ENCODE results near the gene TP53I11.

Gene TP53I11

GRCh38 chr11:44912270-44912987, 38.3 kb downstream of the TP53I11 start:
- TF ChIP-seq CTCF (conservative IDR thresholded peaks at IDR 0.05) = no peak
- H3K27ac ChIP-seq = no peak overlapping the region

GRCh38 chr11:44911029-44911814, 39.5 kb downstream of the TP53I11 start:
- peak; percentile 78 for TF ChIP-seq CTCF (conservative IDR thresholded peaks at IDR 0.05)
- H3K27ac ChIP-seq = peak overlapping the region; percentile 9; the same call in 1 of the 2 replicates

GRCh38 chr11:44910591-44910990, 40.1 kb downstream of the TP53I11 start:
- no peak for TF ChIP-seq CTCF (conservative IDR thresholded peaks at IDR 0.05)

GRCh38 chr11:44909557-44909956, 41.1 kb downstream of the TP53I11 start:
- no peak for TF ChIP-seq CTCF (conservative IDR thresholded peaks at IDR 0.05)
- no peak overlapping the region for H3K27ac ChIP-seq

More at GRCh38 chr11:44910591-44910990, 40.1 kb downstream of the TP53I11 start:
- H3K27ac ChIP-seq = no peak overlapping the region

GRCh38 chr11:44906649-44907048, 44.0 kb downstream of the TP53I11 start:
- TF ChIP-seq CTCF (conservative IDR thresholded peaks at IDR 0.05) = no peak
- H3K27ac ChIP-seq = no peak overlapping the region

GRCh38 chr11:44905131-44905866, 45.4 kb downstream of the TP53I11 start:
- TF ChIP-seq CTCF (conservative IDR thresholded peaks at IDR 0.05) = no peak
- H3K27ac ChIP-seq = no peak overlapping the region

Measured in VCaP (cell line).